Measurements from ENCODE around the gene NUDT4.
A peak's percentile ranks its signal among the peaks of the same experiment; 100 is the strongest.

NUDT4 gene

DNA sequence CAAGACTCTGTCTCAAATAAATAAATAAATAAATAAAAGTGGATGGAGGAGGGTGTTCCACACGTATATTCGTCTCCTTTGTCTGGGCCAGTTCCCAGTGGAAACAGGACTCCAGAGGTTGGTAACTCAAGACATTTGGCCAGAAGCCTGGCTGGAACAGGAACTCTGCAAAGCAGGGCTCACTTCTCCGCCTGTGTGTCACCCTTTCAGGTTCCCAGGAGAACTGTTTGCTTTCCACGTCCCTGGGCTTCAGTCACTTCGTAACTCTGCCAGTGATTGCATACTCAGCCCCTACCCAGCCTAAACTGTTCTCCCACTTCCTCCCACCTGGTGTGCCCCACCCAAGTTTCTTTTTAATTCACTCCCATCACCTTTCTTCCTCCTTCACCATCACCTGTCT lies 71.1 kb downstream of the NUDT4 start:
- FAIRE-seq = no peak
- TF ChIP-seq POLR2A (IDR thresholded peaks at IDR 0.05; ENCODE audit: low read depth, low read length) (no peak), SPI1 (IDR thresholded peaks at IDR 0.05; ENCODE audit: low read depth, low read length) (peak; percentile 50)
- DNase-seq (ENCODE audit: insufficient read length, low spot score) = no peak

DNA sequence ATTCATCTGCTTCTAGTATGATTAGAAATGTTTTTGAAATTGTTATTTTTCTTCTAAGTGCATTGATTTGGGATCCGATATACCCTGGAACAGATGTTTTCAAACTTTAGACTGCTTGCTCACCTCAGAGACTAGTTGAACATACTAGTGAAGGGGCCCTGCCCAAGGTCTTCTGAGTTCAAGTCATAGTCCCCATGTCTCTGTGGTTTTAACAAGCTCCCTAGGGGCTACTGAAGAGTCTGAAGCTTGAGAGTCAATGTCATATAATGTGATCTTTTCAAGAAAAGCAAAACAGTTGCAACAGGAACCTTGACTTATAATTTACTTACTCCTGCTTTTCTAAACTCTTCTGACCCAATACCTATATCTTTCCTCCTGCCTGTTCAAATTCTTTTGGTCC lies 71.6 kb downstream of the NUDT4 start:
- no peak for FAIRE-seq
- TF ChIP-seq SPI1 (IDR thresholded peaks at IDR 0.05; ENCODE audit: low read depth, low read length) = no peak
- TF ChIP-seq TAF1 (IDR thresholded peaks at IDR 0.05; ENCODE audit: low read depth, low read length) = no peak
- TF ChIP-seq POLR2AphosphoS5 (IDR thresholded peaks at IDR 0.05; ENCODE audit: low read depth, low read length) = no peak
- TF ChIP-seq POU2F2 (IDR thresholded peaks at IDR 0.05; ENCODE audit: low read depth, low read length) = no peak
- no peak for TF ChIP-seq POLR2A (IDR thresholded peaks at IDR 0.05; ENCODE audit: low read depth, low read length)
- no peak for TF ChIP-seq PAX5 (IDR thresholded peaks at IDR 0.05; ENCODE audit: insufficient read depth, low read length, severe bottlenecking)
- DNase-seq (ENCODE audit: insufficient read length, low spot score) = no peak

DNA sequence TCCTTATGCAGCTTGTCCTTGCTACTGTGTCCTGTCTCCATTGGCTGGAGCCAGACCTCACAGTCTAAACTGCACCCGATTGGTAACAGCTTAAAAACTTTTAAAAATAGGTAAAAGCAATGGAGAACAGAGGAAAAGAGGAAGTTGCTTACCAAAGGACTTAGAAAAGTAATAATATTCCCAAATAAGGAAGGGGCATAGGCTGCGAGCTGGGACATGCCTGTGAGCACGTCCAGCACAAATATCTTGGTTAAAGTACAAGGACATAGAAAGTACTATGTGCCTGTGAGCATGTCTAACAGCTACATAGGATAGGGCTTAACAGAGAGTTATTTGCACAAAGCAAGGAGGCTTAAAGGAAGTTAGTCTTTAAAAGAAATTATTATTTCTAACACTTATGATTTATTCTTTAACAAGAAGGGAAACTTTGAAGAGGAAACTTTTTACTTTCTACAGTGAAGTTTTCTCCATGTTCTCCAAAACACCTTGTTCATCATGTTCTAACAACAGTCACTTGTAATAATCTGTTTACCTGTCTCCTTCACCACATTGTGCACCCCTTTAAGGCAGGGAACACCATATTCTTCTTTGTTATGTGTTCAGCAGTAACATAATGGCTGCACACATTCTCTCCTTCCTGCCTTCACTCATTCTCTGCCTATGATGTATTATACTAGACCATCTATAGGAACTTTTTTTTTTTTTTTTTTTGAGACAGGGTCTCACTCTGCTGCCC lies 73.9 kb downstream of the NUDT4 start:
- DNase-seq (ENCODE audit: insufficient read length, low spot score) (no peak), FAIRE-seq (no peak)
- TF ChIP-seq POLR2AphosphoS5 (IDR thresholded peaks at IDR 0.05; ENCODE audit: low read depth, low read length) = no peak
- TF ChIP-seq POU2F2 (IDR thresholded peaks at IDR 0.05; ENCODE audit: low read depth, low read length) = no peak
- no peak for TF ChIP-seq PAX5 (IDR thresholded peaks at IDR 0.05; ENCODE audit: insufficient read depth, low read length, severe bottlenecking)
- no peak for TF ChIP-seq SPI1 (IDR thresholded peaks at IDR 0.05; ENCODE audit: low read depth, low read length)
- no peak for TF ChIP-seq TAF1 (IDR thresholded peaks at IDR 0.05; ENCODE audit: low read depth, low read length)
- TF ChIP-seq POLR2A (IDR thresholded peaks at IDR 0.05; ENCODE audit: low read depth, low read length) = no peak

DNA sequence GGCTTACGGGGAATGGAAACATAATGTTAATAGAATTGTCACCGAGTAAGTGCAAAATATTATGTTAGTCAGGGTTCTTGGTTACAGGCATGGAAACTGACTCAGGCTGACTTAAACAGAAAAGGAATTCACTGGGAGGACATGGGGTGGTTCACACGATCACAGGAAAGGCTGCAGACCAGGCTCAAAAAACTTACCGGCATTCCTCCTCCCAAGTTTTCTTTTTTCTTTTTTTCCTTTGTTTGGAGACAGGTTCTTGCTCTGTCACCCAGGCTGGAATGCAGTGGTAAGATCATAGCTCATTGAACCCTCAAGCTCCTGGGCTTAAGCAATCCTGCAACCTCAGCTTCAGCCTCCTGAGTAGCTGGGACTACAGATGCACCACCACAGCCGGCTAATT lies 75.9 kb downstream of the NUDT4 start:
- TF ChIP-seq POLR2A (IDR thresholded peaks at IDR 0.05; ENCODE audit: low read depth, low read length) (no peak), TAF1 (IDR thresholded peaks at IDR 0.05; ENCODE audit: low read depth, low read length) (no peak), POU2F2 (IDR thresholded peaks at IDR 0.05; ENCODE audit: low read depth, low read length) (no peak), SPI1 (IDR thresholded peaks at IDR 0.05; ENCODE audit: low read depth, low read length) (no peak), POLR2AphosphoS5 (IDR thresholded peaks at IDR 0.05; ENCODE audit: low read depth, low read length) (no peak), PAX5 (IDR thresholded peaks at IDR 0.05; ENCODE audit: insufficient read depth, low read length, severe bottlenecking) (no peak)
- FAIRE-seq (no peak), DNase-seq (ENCODE audit: insufficient read length, low spot score) (no peak)

DNA sequence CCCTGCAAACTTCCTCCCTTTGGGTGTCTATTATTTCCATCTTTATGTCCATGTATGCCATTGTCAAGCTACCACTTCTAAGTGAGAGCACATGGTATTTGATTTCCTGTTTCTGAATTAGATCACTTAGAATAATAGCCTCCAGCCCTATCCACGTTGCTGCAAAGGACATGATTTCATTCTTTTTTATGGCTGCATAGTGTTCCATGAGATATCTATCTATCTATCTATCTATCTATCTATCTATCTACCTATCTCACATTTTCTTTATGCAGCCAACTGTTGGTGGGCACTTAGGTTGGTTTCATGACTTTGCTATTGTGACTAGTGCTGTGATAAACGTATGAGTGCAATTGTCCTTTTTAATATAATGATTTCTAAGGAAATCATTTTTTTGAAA lies 78.4 kb downstream of the NUDT4 start:
- no peak for DNase-seq (ENCODE audit: insufficient read length, low spot score)
- no peak for TF ChIP-seq SPI1 (IDR thresholded peaks at IDR 0.05; ENCODE audit: low read depth, low read length)
- no peak for TF ChIP-seq POU2F2 (IDR thresholded peaks at IDR 0.05; ENCODE audit: low read depth, low read length)
- TF ChIP-seq TAF1 (IDR thresholded peaks at IDR 0.05; ENCODE audit: low read depth, low read length) = no peak
- TF ChIP-seq POLR2A (IDR thresholded peaks at IDR 0.05; ENCODE audit: low read depth, low read length) = no peak
- no peak for TF ChIP-seq PAX5 (IDR thresholded peaks at IDR 0.05; ENCODE audit: insufficient read depth, low read length, severe bottlenecking)
- no peak for TF ChIP-seq POLR2AphosphoS5 (IDR thresholded peaks at IDR 0.05; ENCODE audit: low read depth, low read length)
- no peak for FAIRE-seq

Data from GM12891 (cell line).